GM19467 (cell line): ENCODE measurements around the gene NFATC4.

Experiments
- ATAC-seq: cut with Tn5 transposase; IDR thresholded peaks from one replicate; pipeline ENCODE4 v1.9.1; 2021; ENCODE audit warnings: mild to moderate bottlenecking, moderate library complexity; ENCODE audit not compliant: unreplicated experiment

NFATC4 gene

GRCh38 chr14:24427537-24428508 lies 59.8 kb downstream of the NFATC4 start:
- ATAC-seq, result no peak

- ATAC-seq, result no peak
Observed at GRCh38 chr14:24428628-24429394, 60.8 kb downstream of the NFATC4 start.
